Psoas muscle (tissue), 8 donors: Measurements from ENCODE around the gene EVX1. TPM values are rescaled to one million over a fixed set of nuclear protein-coding genes. Genes with fewer than 3 reads are reported as not detected.

ENCODE experiments used
- ATAC-seq, 4 donors: fragments of 200-7000 bp; cut with Tn5 transposase; one replicate each; pipeline ENCODE4 v1.9.1; 2020; ENCODE audit warnings: moderate library complexity in 3 of 4, mild to moderate bottlenecking in 2 of 4
- DNase-seq, 2 donors: peaks; one replicate each; pipeline ENCODE4 v3.0.0-alpha.2; 2020
- H3K27ac ChIP-seq: fragments of 200-600 bp; one replicate; pipeline ENCODE4 v1.8.0; 2022
- H3K27me3 ChIP-seq, 3 donors: fragments of 200-600 bp in 1 of 3; one replicate each; pipeline versions ENCODE4 v1.6.1 to v1.8.0; 2013 to 2022; ENCODE audit warnings: low read length in 2 of 3, mild to moderate bottlenecking in 2 of 3, moderate library complexity in 1 of 3; ENCODE audit not compliant: insufficient read depth in 3 of 3
- H3K36me3 ChIP-seq, 2 donors: fragments of 200-600 bp in 1 of 2; one replicate each; pipeline versions ENCODE4 v1.6.1 to v1.8.0; 2013 to 2022; ENCODE audit warnings: low read depth in 1 of 2, mild to moderate bottlenecking in 1 of 2, moderate library complexity in 1 of 2; ENCODE audit not compliant: insufficient read depth in 1 of 2
- H3K4me1 ChIP-seq: fragments of 200-600 bp; one replicate; pipeline ENCODE4 v1.8.0; 2022
- H3K4me3 ChIP-seq: fragments of 200-600 bp; one replicate; pipeline ENCODE4 v1.8.0; 2022; ENCODE audit warnings: mild to moderate bottlenecking
- H3K9me3 ChIP-seq: fragments of 200-600 bp; one replicate; pipeline ENCODE4 v1.8.0; 2022
- CTCF ChIP-seq: fragments of 200-600 bp; IDR thresholded peaks from one replicate; pipeline ENCODE4 v1.8.0; 2022; ENCODE audit warnings: antibody characterized with exemption
- WGBS, 3 donors: extraction: QIAGEN DNeasy Blood & Tissue Kit; methylation state at CpG; one replicate each; pipeline versions ENCODE4 v1.1.6 to v1.1.7; 2013; 5-methylcytosine and 5-hydroxymethylcytosine counted together
- intact Hi-C, 2 donors: fragments of 100-400 bp; cut with DNase I; formaldehyde crosslinking; loops; one replicate each; pipeline versions ENCODE4 v1.11.0 to v1.14.2; 2022
- polyA plus RNA-seq, 3 donors: library from polyadenylated mRNA; stranded (reverse); fragments of 200-250 nt; gene quantifications; one replicate each; pipeline ENCODE4 v1.2.3, GENCODE V29; 2013
- total RNA-seq, 4 donors: library from RNA; stranded (reverse); fragmentation: NEBNext Ultra II Directional in 2 of 4; extraction: Animal tissue kit (Norgen Biotek cat#: 25700) in 2 of 4; gene quantifications; one replicate each; pipeline versions ENCODE4 v1.2.1 to v1.2.4, GENCODE V29; 2021 to 2023
- donor health status: healthy with polysubstance abuse.
- donor health status: DM: no; HTN: no; CAD: no; lungs with moderate emphysema.
- donor health status: Bipolar disorder and iron deficiency.
- donor health status: healthy.
- donor health status: DM: yes; HTN: yes; CAD: no.
- donor health status: DM: no; HTN: no; CAD: no.
- donor health status: DM: no; HTN: no; CAD: no.
- donor health status: DM: yes; HTN: yes; CAD: no.

The EVX1 gene
- total and polyA plus RNA-seq, 7 donors, result not detected

DNA sequence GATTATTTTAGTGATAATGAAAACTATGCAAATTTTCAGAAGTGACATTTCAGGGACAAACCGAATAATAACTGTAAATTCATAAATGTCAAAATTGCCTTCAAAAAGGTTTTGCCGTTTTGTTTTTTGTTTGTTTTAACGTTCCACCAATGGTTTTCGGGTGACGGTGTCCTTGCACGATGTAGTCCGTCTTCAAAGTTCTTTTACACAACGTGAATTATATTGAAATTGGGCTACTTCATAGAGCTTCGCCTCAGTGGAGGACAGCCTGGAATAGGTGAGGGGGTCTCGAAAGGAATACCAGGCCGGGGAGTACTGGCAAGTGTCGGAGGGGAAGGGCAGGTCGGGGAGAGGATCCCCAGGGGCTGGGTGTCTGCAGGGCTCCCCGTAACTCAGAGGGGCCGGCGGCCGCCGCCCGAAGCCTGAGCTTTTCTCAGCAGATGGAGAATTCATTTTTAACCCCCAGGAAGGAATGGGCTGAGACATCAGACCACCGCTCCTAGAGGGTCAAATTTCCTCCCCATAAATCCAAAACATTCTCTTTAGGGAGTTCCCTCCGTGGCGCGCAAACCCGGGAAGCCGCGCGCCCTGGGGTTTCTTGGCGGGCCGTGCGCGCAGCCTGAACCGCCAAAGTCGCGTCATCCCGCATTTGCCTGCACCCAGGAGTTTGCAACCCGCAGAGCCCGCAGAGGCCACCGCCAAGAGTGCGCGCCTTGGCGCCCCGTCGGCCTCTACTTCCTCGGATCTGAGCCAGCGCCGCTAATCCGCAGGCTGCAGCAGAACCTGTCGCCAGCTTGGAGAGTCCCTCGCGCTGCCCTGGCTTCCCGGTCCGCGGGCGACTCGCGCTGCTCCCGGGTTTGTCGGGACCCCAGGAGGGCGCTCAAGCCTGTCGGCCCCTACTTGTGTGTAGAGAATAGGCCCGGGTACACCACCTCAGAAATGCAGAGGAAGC, 17.3 kb upstream of the EVX1 start:
- Histone ChIP-seq H3K4me1 (peaks cover 3% of the 10 kb centered on the region), H3K27ac (no peak overlapping the region), H3K27me3 (peaks cover 15 to 73% (median 17%) of the 10 kb centered on the region in 3 donors), H3K36me3 (no peaks in the 10 kb centered on the region), H3K4me3 (peak overlapping the region; percentile 34), H3K9me3 (no peaks in the 10 kb centered on the region)
- no peak for DNase-seq
- WGBS, 3 donors, result 8 to 10% (median 9%) methylated on average over 61 of the region's 61 CpGs
- peak in 3 of 4 donors; percentile 43 to 65 (median 47) for ATAC-seq
- intact Hi-C loops, result no loop called here
- no peak for TF ChIP-seq CTCF

DNA sequence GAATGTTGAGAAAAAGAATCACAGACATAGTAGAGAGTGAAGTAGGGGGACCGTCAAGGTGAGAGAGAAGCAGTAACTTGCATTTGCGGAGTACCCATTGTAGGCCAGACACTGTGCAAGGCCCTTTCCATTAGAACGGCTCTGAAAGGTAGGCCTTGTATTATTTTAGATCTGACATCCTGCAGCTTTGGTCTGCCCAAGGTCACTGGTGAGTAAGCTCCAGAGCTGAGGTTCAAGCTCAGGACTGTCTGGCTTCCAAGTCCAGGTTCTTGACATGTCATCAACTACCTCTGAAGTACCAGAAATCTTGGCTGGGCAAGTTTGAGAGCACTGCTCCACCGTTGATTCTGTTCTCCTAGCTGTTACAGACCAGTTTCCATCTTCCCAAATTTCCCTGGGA, 13.2 kb upstream of the EVX1 start:
- WGBS, 3 donors, result 83 to 86% (median 85%) methylated on average over 4 of the region's 4 CpGs
- Histone ChIP-seq H3K27me3 (peaks cover 9 to 38% (median 12%) of the 10 kb centered on the region in 3 donors), H3K27ac (no peak overlapping the region), H3K9me3 (no peaks in the 10 kb centered on the region), H3K36me3 (no peaks in the 10 kb centered on the region), H3K4me1 (peaks cover 3% of the 10 kb centered on the region), H3K4me3 (no peak overlapping the region)
- TF ChIP-seq CTCF, result no peak
- intact Hi-C loops, result no loop called here
- DNase-seq (no peak), ATAC-seq (no peak)

GRCh38 chr7:27235387-27236311, 7.0 kb upstream of the EVX1 start:
- intact Hi-C loops, result loop anchor here in 1 of 2 donors (10.0 kb wide), 1 partner anchor 339 kb away; no protein-coding TSS in a partner anchor
- Histone ChIP-seq H3K9me3 (no peaks in the 10 kb centered on the region), H3K27ac (no peak overlapping the region), H3K4me3 (peak overlapping the region; percentile 62), H3K27me3 (peaks cover 4 to 65% (median 24%) of the 10 kb centered on the region in 3 donors), H3K4me1 (peaks cover 11% of the 10 kb centered on the region), H3K36me3 (no peaks in the 10 kb centered on the region)
- ATAC-seq, result peak in 3 of 4 donors; percentile 57 to 76 (median 64)
- peak; percentile 33 for TF ChIP-seq CTCF
- DNase-seq, result peak in 1 of 2 donors; percentile 79
- 4 to 6% (median 5%) methylated on average over 58 to 66 of the region's 66 CpGs for WGBS, 3 donors

- WGBS, 3 donors, result 91 to 97% (median 91%) methylated on average over 1 of the region's 1 CpG
- TF ChIP-seq CTCF, result no peak
- Histone ChIP-seq H3K27me3 (peaks cover 4 to 81% (median 38%) of the 10 kb centered on the region in 3 donors), H3K27ac (no peak overlapping the region), H3K4me1 (peaks cover 17% of the 10 kb centered on the region), H3K4me3 (no peak overlapping the region), H3K9me3 (no peaks in the 10 kb centered on the region), H3K36me3 (no peaks in the 10 kb centered on the region)
- ATAC-seq, result no peak
- no peak for DNase-seq
- intact Hi-C loops, result loop anchor here in 1 of 2 donors (10.0 kb wide), 1 partner anchor 337 kb away; no protein-coding TSS in a partner anchor
Measured at GRCh38 chr7:27237735-27238334, 4.8 kb upstream of the EVX1 start.
